HEK293 (cell line): ENCODE results near the gene PERM1.

Source experiments
- GLIS1 ChIP-seq: fragments of 450-650 bp; formaldehyde crosslinking; IDR thresholded peaks from 2 replicates; pipeline ENCODE4 v1.5.1; 2016; ENCODE audit warnings: missing biosample characterization, missing genetic modification characterization
- PRDM2 ChIP-seq: fragments of 450-650 bp; formaldehyde crosslinking; IDR thresholded peaks from 2 replicates; pipeline ENCODE4 v1.5.1; 2016; ENCODE audit warnings: missing biosample characterization, missing genetic modification characterization, borderline replicate concordance
- PRDM6 ChIP-seq: fragments of 450-650 bp; formaldehyde crosslinking; IDR thresholded peaks from 2 replicates; pipeline ENCODE4 v1.5.1; 2017; ENCODE audit warnings: missing biosample characterization, missing genetic modification characterization
- SCRT1 ChIP-seq: fragments of 450-650 bp; formaldehyde crosslinking; IDR thresholded peaks from 2 replicates; pipeline ENCODE4 v1.5.1; 2016; ENCODE audit warnings: missing biosample characterization, missing genetic modification characterization, borderline replicate concordance
- ZBTB7A ChIP-seq: fragments of 450-650 bp; formaldehyde crosslinking; IDR thresholded peaks from 2 replicates; pipeline ENCODE4 v1.5.1; 2016; ENCODE audit warnings: low read depth, missing biosample characterization, missing genetic modification characterization
- ZFHX2 ChIP-seq: fragments of 450-650 bp; formaldehyde crosslinking; conservative IDR thresholded peaks from 2 replicates; pipeline ENCODE4 v1.5.1; 2016; ENCODE audit warnings: missing biosample characterization, missing genetic modification characterization
- ZNF121 ChIP-seq: fragments of 450-650 bp; formaldehyde crosslinking; IDR thresholded peaks from 2 replicates; pipeline ENCODE4 v1.5.1; 2016; ENCODE audit warnings: missing biosample characterization, missing genetic modification characterization
- ZNF146 ChIP-seq: fragments of 450-650 bp; formaldehyde crosslinking; IDR thresholded peaks from 2 replicates; pipeline ENCODE4 v1.5.1; 2016; ENCODE audit warnings: missing biosample characterization, missing genetic modification characterization
- ZNF292 ChIP-seq: fragments of 450-650 bp; formaldehyde crosslinking; IDR thresholded peaks from 2 replicates; pipeline ENCODE4 v1.5.1; 2016; ENCODE audit warnings: low read depth, missing biosample characterization, missing genetic modification characterization, borderline replicate concordance
- ZNF335 ChIP-seq: fragments of 450-650 bp; formaldehyde crosslinking; conservative IDR thresholded peaks from 2 replicates; pipeline ENCODE4 v1.5.1; 2016; ENCODE audit warnings: missing biosample characterization, missing genetic modification characterization
- ZNF341 ChIP-seq: fragments of 450-650 bp; formaldehyde crosslinking; IDR thresholded peaks from 2 replicates; pipeline ENCODE4; 2016; ENCODE audit warnings: low read depth, missing biosample characterization, missing genetic modification characterization
- ZNF394 ChIP-seq: fragments of 450-650 bp; formaldehyde crosslinking; IDR thresholded peaks from 2 replicates; pipeline ENCODE4 v1.5.1; 2016; ENCODE audit warnings: missing biosample characterization, missing genetic modification characterization, mild to moderate bottlenecking, moderate library complexity, borderline replicate concordance
- ZNF48 ChIP-seq: fragments of 450-650 bp; formaldehyde crosslinking; IDR thresholded peaks from 2 replicates; pipeline ENCODE4 v1.5.1; 2016; ENCODE audit warnings: missing biosample characterization, missing genetic modification characterization
- ZNF549 ChIP-seq: fragments of 450-650 bp; IDR thresholded peaks from 2 replicates; pipeline ENCODE4 v1.5.1; 2018; ENCODE audit warnings: missing biosample characterization, missing genetic modification characterization, mild to moderate bottlenecking, inconsistent platforms, moderate library complexity
- ZNF580 ChIP-seq: fragments of 450-650 bp; formaldehyde crosslinking; IDR thresholded peaks from 2 replicates; pipeline ENCODE4 v1.5.1; 2016; ENCODE audit warnings: missing biosample characterization, missing genetic modification characterization
- ZNF629 ChIP-seq: fragments of 450-650 bp; formaldehyde crosslinking; IDR thresholded peaks from 2 replicates; pipeline ENCODE4 v1.5.1; 2017; ENCODE audit warnings: missing biosample characterization, missing genetic modification characterization
- ZNF664 ChIP-seq: fragments of 450-650 bp; formaldehyde crosslinking; IDR thresholded peaks from 2 replicates; pipeline ENCODE4 v1.5.1; 2016; ENCODE audit warnings: missing biosample characterization, missing genetic modification characterization
- ZNF792 ChIP-seq: fragments of 450-650 bp; formaldehyde crosslinking; IDR thresholded peaks from 2 replicates; pipeline ENCODE4 v1.5.1; 2016; ENCODE audit warnings: missing biosample characterization, missing genetic modification characterization
- ZXDB ChIP-seq: fragments of 450-650 bp; formaldehyde crosslinking; IDR thresholded peaks from 2 replicates; pipeline ENCODE4 v1.5.1; 2016; ENCODE audit warnings: missing biosample characterization, missing genetic modification characterization

Gene PERM1

GRCh38 chr1:941015-941587 lies 40.8 kb downstream of the PERM1 start (continued):
- no peak for TF ChIP-seq ZNF146 (tag by site-specific recombination)
- TF ChIP-seq ZNF394 (tag by site-specific recombination), result no peak; the same call in 1 of the 2 replicates
- 0 out of 2 replicates have a peak, but pooled peaks have one; percentile 20 for TF ChIP-seq ZNF792 (tag by site-specific recombination)
- TF ChIP-seq ZNF629 (tag by site-specific recombination), result 0 out of 2 replicates have a peak, but pooled peaks have one; percentile 13
- no peak for TF ChIP-seq ZFHX2 (tag by site-specific recombination)
- no peak for TF ChIP-seq PRDM6
- TF ChIP-seq ZNF292 (tag by site-specific recombination), result no peak
- TF ChIP-seq ZXDB (tag by site-specific recombination), result 0 out of 2 replicates have a peak, but pooled peaks have one; percentile 23
- no peak for TF ChIP-seq ZNF48 (tag by site-specific recombination)
- TF ChIP-seq ZNF121 (tag by site-specific recombination), result 0 out of 2 replicates have a peak, but pooled peaks have one; percentile 10
- no peak for TF ChIP-seq ZNF580
- peak; percentile 41; the same call in 1 of the 2 replicates for TF ChIP-seq GLIS1 (tag by site-specific recombination)
- TF ChIP-seq ZNF341, result 0 out of 2 replicates have a peak, but pooled peaks have one; percentile 4
- no peak for TF ChIP-seq ZBTB7A (tag by site-specific recombination)
- 0 out of 2 replicates have a peak, but pooled peaks have one; percentile 29 for TF ChIP-seq PRDM2 (tag by site-specific recombination)
- TF ChIP-seq ZNF664, result no peak
- TF ChIP-seq SCRT1, result no peak
- TF ChIP-seq ZNF549 (tag by site-specific recombination), result no peak
- TF ChIP-seq ZNF335 (tag by site-specific recombination), result peak; percentile 76; the same call in 1 of the 2 replicates
